GM12878 (cell line): ENCODE measurements around the gene DLG2. TPM values are rescaled to one million over a fixed set of nuclear protein-coding genes. Genes with fewer than 3 reads are reported as not detected.

ENCODE experiments used
- ATAC-seq: fragments of 200-7000 bp; cut with Tn5 transposase; 3 replicates; pipeline ENCODE4 v1.9.1; 2020; ENCODE audit warnings: mild to moderate bottlenecking, moderate library complexity
- BruUV-seq: library from RNA; stranded (reverse); fragments of 400-500 nt; replicated peaks from 2 replicates; lab custom pipeline; 2021; lab: Mats Ljungman, UMichigan
- CTCF ChIA-PET: fragments of 300-600 bp; sonication (Branson Sonifier 250); formaldehyde crosslinking; extraction: SDS; loops from one replicate; lab custom pipeline; 2021; ENCODE audit warnings: inconsistent platforms; lab: Yijun Ruan, JAX
- POLR2A ChIA-PET: fragments of 350-600 bp; formaldehyde crosslinking; extraction: SDS; loops from one replicate; lab custom pipeline; 2021; ENCODE audit warnings: inconsistent platforms; lab: Charles Lee
- RAD21 ChIA-PET: fragments of 300-600 bp; sonication (Branson Sonifier 250); formaldehyde crosslinking; loops from one replicate; lab custom pipeline; 2023; ENCODE audit warnings: antibody characterized with exemption; ENCODE audit not compliant: unreplicated experiment; lab: Charles Lee
- SMC1A ChIA-PET: fragments of 300-600 bp; sonication (Branson Sonifier 250); formaldehyde crosslinking; loops from one replicate; lab custom pipeline; 2023; ENCODE audit not compliant: unreplicated experiment, uncharacterized antibody; lab: Charles Lee
- DNase-seq: peaks from one replicate; pipeline ENCODE4 v3.0.0-alpha.2; 2011; ENCODE audit warnings: low read depth, low spot score
- FAIRE-seq: peaks from 3 replicates; lab custom pipeline; 2011; peaks lifted over from hg19 to GRCh38; lab: Jason Lieb, UNC
- H2AFZ ChIP-seq: 2 replicates; pipeline ENCODE4 v1.6.0; 2011; ENCODE audit warnings: low read depth, low read length, control low read depth; ENCODE audit not compliant: control insufficient read depth
- H3K27ac ChIP-seq: 2 replicates; pipeline ENCODE4 v1.5.1; 2011; ENCODE audit warnings: control low read depth; ENCODE audit not compliant: control insufficient read depth, insufficient read depth
- H3K27me3 ChIP-seq, 2 experiments: replicated peaks in 1 of 2; 2 replicates each; pipeline versions ENCODE4 v1.6.0 to v1.6.1; 2011; ENCODE audit warnings: low read length in 1 of 2; ENCODE audit not compliant: control insufficient read depth in 2 of 2, insufficient read depth in 2 of 2
- H3K36me3 ChIP-seq, 2 experiments: 2 replicates each; pipeline ENCODE4 v1.5.1; 2011; ENCODE audit warnings: low read length in 1 of 2; ENCODE audit not compliant: control insufficient read depth in 2 of 2, insufficient read depth in 2 of 2
- H3K4me1 ChIP-seq: 2 replicates; pipeline ENCODE4 v1.6.1; 2011; ENCODE audit warnings: mild to moderate bottlenecking, low read length, moderate library complexity, mixed read lengths; ENCODE audit not compliant: control insufficient read depth, insufficient read depth
- H3K4me2 ChIP-seq: 2 replicates; pipeline ENCODE4 v1.6.0; 2011; ENCODE audit warnings: control low read depth; ENCODE audit not compliant: control insufficient read depth, insufficient read depth
- H3K4me3 ChIP-seq: fragments of 200-600 bp; sonication (generic); 2 replicates; pipeline ENCODE4 v1.5.1; 2016
- H3K79me2 ChIP-seq: 2 replicates; pipeline ENCODE4 v1.6.0; 2011; ENCODE audit warnings: low read length; ENCODE audit not compliant: control insufficient read depth, insufficient read depth
- H3K9ac ChIP-seq: 2 replicates; pipeline ENCODE4 v1.8.0; 2011; ENCODE audit warnings: low read length, control low read depth, mixed read lengths; ENCODE audit not compliant: control insufficient read depth, insufficient read depth
- H3K9me3 ChIP-seq: replicated peaks from 3 replicates; pipeline ENCODE4 v1.5.1; 2011; ENCODE audit warnings: mild to moderate bottlenecking, low read length; ENCODE audit not compliant: control insufficient read depth, insufficient read depth
- H4K20me1 ChIP-seq: 2 replicates; pipeline ENCODE4 v1.6.0; 2011; ENCODE audit not compliant: control insufficient read depth, insufficient read depth
- CBFB ChIP-seq: IDR thresholded peaks from 2 replicates; pipeline ENCODE4 v1.6.1; 2016; ENCODE audit warnings: antibody characterized with exemption, low read depth
- NFIC ChIP-seq: IDR thresholded peaks from 2 replicates; pipeline ENCODE4 v1.6.1; 2012; ENCODE audit warnings: low read depth, mild to moderate bottlenecking, inconsistent platforms, low read length, moderate library complexity
- NFYA ChIP-seq: IDR thresholded peaks from 2 replicates; pipeline ENCODE4 v1.6.1; 2011; ENCODE audit warnings: low read depth, mild to moderate bottlenecking, low read length, improper control_type of control experiment, borderline replicate concordance
- STAT1 ChIP-seq: fragments of 450-650 bp; conservative IDR thresholded peaks from 2 replicates; pipeline ENCODE4 v1.6.1; 2014; ENCODE audit warnings: antibody characterized with exemption, mild to moderate bottlenecking
- TCF7 ChIP-seq: IDR thresholded peaks from 2 replicates; pipeline ENCODE4 v1.6.1; 2014; ENCODE audit warnings: antibody characterized with exemption, borderline replicate concordance
- ZNF622 ChIP-seq: fragments of 450-650 bp; IDR thresholded peaks from 2 replicates; pipeline ENCODE4 v1.6.1; 2017; ENCODE audit warnings: mild to moderate bottlenecking, inconsistent platforms
- WGBS: methylation state at CpG from one replicate; pipeline ENCODE4 v1.1.6; 2016; ENCODE audit warnings: low lambda C conversion rate; ENCODE audit not compliant: insufficient replicate concordance, insufficient coverage; ENCODE audit errors: missing lambda C conversion rate; 5-methylcytosine and 5-hydroxymethylcytosine counted together
- in situ Hi-C: fragments of 300-500 bp; cut with MboI; formaldehyde crosslinking; loops from 9 replicates; pipeline ENCODE4 v1.14.3; 2018; ENCODE audit warnings: mixed read lengths
- intact Hi-C: fragments of 100-400 bp; cut with micrococcal nuclease; formaldehyde crosslinking; loops from one replicate; pipeline ENCODE4 v1.14.2; 2022; ENCODE audit not compliant: unreplicated experiment
- polyA plus RNA-seq, 11 experiments: library from polyadenylated mRNA; depleted of rRNA in 4 of 11; unstranded in 6 of 11; stranded (reverse) in 5 of 11; fragments of >200 nt; fragmentation: Nextera tagmentation in 4 of 11; fragmentation: Illumina TruSeq in 1 of 11; extraction: Ambion mirVana in 4 of 11; extraction: Trizol in 1 of 11; gene quantifications; 1 replicate in 1 of 11; 2 replicates in 10 of 11; pipeline versions ENCODE4 v1.2.1 to v1.2.3, GENCODE V29; 2011 to 2016; ENCODE audit warnings: inconsistent platforms in 2 of 11, missing spikeins in 2 of 11, low read depth in 1 of 11
- total RNA-seq, 4 experiments: library from RNA; depleted of rRNA in 3 of 4; stranded (reverse); fragments of >200 nt in 3 of 4; fragmentation: Illumina TruSeq in 1 of 4; extraction: Trizol in 1 of 4; gene quantifications; 2 replicates each; pipeline versions ENCODE4 v1.2.1 to v1.2.3, GENCODE V29; 2013 to 2021
- TF ChIP-seq, protein P1 (sequence below): IDR thresholded peaks from 2 replicates; pipeline ENCODE4 v1.6.1; 2011; ENCODE audit warnings: mild to moderate bottlenecking, low read depth, low read length, moderate library complexity; ENCODE audit not compliant: insufficient replicate concordance

DLG2 gene
- total and polyA plus RNA-seq, 10 of the 15 experiments (the other 5 are each of a cell fraction or from before 2014, with no cell fraction given) = 0.09 to 0.98 (median 0.35) TPM

DNA sequence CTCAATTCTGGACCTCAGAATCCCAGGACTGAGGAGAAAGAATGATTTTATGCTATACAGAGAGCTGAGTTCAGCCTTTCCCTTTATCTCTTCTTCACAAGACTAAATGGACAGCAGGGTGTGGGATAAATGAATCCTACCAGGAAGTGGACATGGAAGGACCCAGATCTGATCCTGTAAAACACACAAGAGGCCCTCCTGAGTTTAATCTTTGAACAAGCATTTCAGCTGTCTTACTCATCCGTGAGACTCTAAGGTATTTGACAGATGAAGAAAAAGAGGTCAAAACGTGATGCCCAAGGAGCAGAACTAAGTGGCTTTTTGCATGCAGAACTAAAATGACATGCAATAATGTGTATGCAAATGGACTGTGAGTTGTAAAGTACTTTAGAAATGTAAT lies 511.3 kb downstream of the DLG2 start:
- in situ Hi-C loops = no loop called here
- FAIRE-seq (no peak), DNase-seq (no peak), ATAC-seq (no peak)
- ChIA-PET RAD21 (no interaction called here), SMC1A (interaction anchor here (1.1 to 1.2 kb wide), 2 partner anchors 12 to 70 kb away, joined by 3 read pairs; no protein-coding TSS in a partner anchor), CTCF (no interaction called here), POLR2A (no interaction called here)
- H3K27me3 ChIP-seq = no peaks in the 10 kb centered on the region
- no peak overlapping the region for H3K27ac ChIP-seq
- TF ChIP-seq STAT1 (no peak), NFIC (no peak), CBFB (no peak), NFYA (no peak), ZNF622 (no peak), TCF7 (no peak)
- TF ChIP-seq, protein P1, sequence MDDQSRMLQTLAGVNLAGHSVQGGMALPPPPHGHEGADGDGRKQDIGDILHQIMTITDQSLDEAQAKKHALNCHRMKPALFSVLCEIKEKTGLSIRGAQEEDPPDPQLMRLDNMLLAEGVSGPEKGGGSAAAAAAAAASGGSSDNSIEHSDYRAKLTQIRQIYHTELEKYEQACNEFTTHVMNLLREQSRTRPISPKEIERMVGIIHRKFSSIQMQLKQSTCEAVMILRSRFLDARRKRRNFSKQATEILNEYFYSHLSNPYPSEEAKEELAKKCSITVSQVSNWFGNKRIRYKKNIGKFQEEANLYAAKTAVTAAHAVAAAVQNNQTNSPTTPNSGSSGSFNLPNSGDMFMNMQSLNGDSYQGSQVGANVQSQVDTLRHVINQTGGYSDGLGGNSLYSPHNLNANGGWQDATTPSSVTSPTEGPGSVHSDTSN = no peak
- BruUV-seq = no TSS peak
- H3K4me1 ChIP-seq = peaks cover 4% of the 10 kb centered on the region
- no peaks in the 10 kb centered on the region for H4K20me1 ChIP-seq
- no peak overlapping the region for H3K9ac ChIP-seq
- no peak overlapping the region for H3K4me3 ChIP-seq
- H2AFZ ChIP-seq = no peak overlapping the region
- H3K9me3 ChIP-seq = no peaks in the 10 kb centered on the region
- H3K79me2 ChIP-seq = no peaks in the 10 kb centered on the region
- WGBS = 44% methylated on average over 2 of the region's 2 CpGs
- intact Hi-C loops = loop anchor here (10.0 kb wide), 1 partner anchor 509 kb away; the partner anchor contains the start of genes DLG2 and TMEM126B
- no peaks in the 10 kb centered on the region for H3K36me3 ChIP-seq
- H3K4me2 ChIP-seq = no peak overlapping the region
